GM12878 (cell line): ENCODE results near the gene ERLEC1. TPM values are rescaled to one million over a fixed set of nuclear protein-coding genes. Genes with fewer than 3 reads are reported as not detected.
A peak's percentile ranks its signal among the peaks of the same experiment; 100 is the strongest.

Experiments used
- ATAC-seq: fragments of 200-7000 bp; cut with Tn5 transposase; 3 replicates; pipeline ENCODE4 v1.9.1; 2020; ENCODE audit warnings: mild to moderate bottlenecking, moderate library complexity
- BruUV-seq: library from RNA; stranded (reverse); fragments of 400-500 nt; replicated peaks from 2 replicates; lab custom pipeline; 2021; lab: Mats Ljungman, UMichigan
- CTCF ChIA-PET: fragments of 300-600 bp; sonication (Branson Sonifier 250); formaldehyde crosslinking; extraction: SDS; loops from one replicate; lab custom pipeline; 2021; ENCODE audit warnings: inconsistent platforms; lab: Yijun Ruan, JAX
- POLR2A ChIA-PET: fragments of 350-600 bp; formaldehyde crosslinking; extraction: SDS; loops from one replicate; lab custom pipeline; 2021; ENCODE audit warnings: inconsistent platforms; lab: Charles Lee
- RAD21 ChIA-PET: fragments of 300-600 bp; sonication (Branson Sonifier 250); formaldehyde crosslinking; loops from one replicate; lab custom pipeline; 2023; ENCODE audit warnings: antibody characterized with exemption; ENCODE audit not compliant: unreplicated experiment; lab: Charles Lee
- SMC1A ChIA-PET: fragments of 300-600 bp; sonication (Branson Sonifier 250); formaldehyde crosslinking; loops from one replicate; lab custom pipeline; 2023; ENCODE audit not compliant: unreplicated experiment, uncharacterized antibody; lab: Charles Lee
- DNase-seq: peaks from one replicate; pipeline ENCODE4 v3.0.0-alpha.2; 2011; ENCODE audit warnings: low read depth, low spot score
- FAIRE-seq: peaks from 3 replicates; lab custom pipeline; 2011; peaks lifted over from hg19 to GRCh38; lab: Jason Lieb, UNC
- H2AFZ ChIP-seq: 2 replicates; pipeline ENCODE4 v1.6.0; 2011; ENCODE audit warnings: low read depth, low read length, control low read depth; ENCODE audit not compliant: control insufficient read depth
- H3K27ac ChIP-seq: 2 replicates; pipeline ENCODE4 v1.5.1; 2011; ENCODE audit warnings: control low read depth; ENCODE audit not compliant: control insufficient read depth, insufficient read depth
- H3K27me3 ChIP-seq, 2 experiments: replicated peaks in 1 of 2; 2 replicates each; pipeline versions ENCODE4 v1.6.0 to v1.6.1; 2011; ENCODE audit warnings: low read length in 1 of 2; ENCODE audit not compliant: control insufficient read depth in 2 of 2, insufficient read depth in 2 of 2
- H3K36me3 ChIP-seq, 2 experiments: 2 replicates each; pipeline ENCODE4 v1.5.1; 2011; ENCODE audit warnings: low read length in 1 of 2; ENCODE audit not compliant: control insufficient read depth in 2 of 2, insufficient read depth in 2 of 2
- H3K4me1 ChIP-seq: 2 replicates; pipeline ENCODE4 v1.6.1; 2011; ENCODE audit warnings: mild to moderate bottlenecking, low read length, moderate library complexity, mixed read lengths; ENCODE audit not compliant: control insufficient read depth, insufficient read depth
- H3K4me2 ChIP-seq: 2 replicates; pipeline ENCODE4 v1.6.0; 2011; ENCODE audit warnings: control low read depth; ENCODE audit not compliant: control insufficient read depth, insufficient read depth
- H3K4me3 ChIP-seq: fragments of 200-600 bp; sonication (generic); 2 replicates; pipeline ENCODE4 v1.5.1; 2016
- H3K79me2 ChIP-seq: 2 replicates; pipeline ENCODE4 v1.6.0; 2011; ENCODE audit warnings: low read length; ENCODE audit not compliant: control insufficient read depth, insufficient read depth
- H3K9ac ChIP-seq: 2 replicates; pipeline ENCODE4 v1.8.0; 2011; ENCODE audit warnings: low read length, control low read depth, mixed read lengths; ENCODE audit not compliant: control insufficient read depth, insufficient read depth
- H3K9me3 ChIP-seq: replicated peaks from 3 replicates; pipeline ENCODE4 v1.5.1; 2011; ENCODE audit warnings: mild to moderate bottlenecking, low read length; ENCODE audit not compliant: control insufficient read depth, insufficient read depth
- H4K20me1 ChIP-seq: 2 replicates; pipeline ENCODE4 v1.6.0; 2011; ENCODE audit not compliant: control insufficient read depth, insufficient read depth
- CBX3 ChIP-seq: fragments of 200-600 bp; sonication (generic); IDR thresholded peaks from 2 replicates; pipeline ENCODE4 v1.6.1; 2016; ENCODE audit warnings: low read depth, borderline replicate concordance
- CHD2 ChIP-seq: IDR thresholded peaks from 2 replicates; pipeline ENCODE4 v1.6.1; 2011; ENCODE audit warnings: low read depth, low read length, improper control_type of control experiment, borderline replicate concordance
- CREM ChIP-seq: IDR thresholded peaks from 2 replicates; pipeline ENCODE4 v1.6.1; 2014; ENCODE audit warnings: antibody characterized with exemption, low read depth
- FOXM1 ChIP-seq: IDR thresholded peaks from 2 replicates; pipeline ENCODE4 v1.6.1; 2012; ENCODE audit warnings: low read depth, mild to moderate bottlenecking, inconsistent platforms, low read length, moderate library complexity
- IRF4 ChIP-seq: IDR thresholded peaks from 2 replicates; pipeline ENCODE4 v1.6.1; 2011; ENCODE audit warnings: low read depth, low read length
- JUNB ChIP-seq: IDR thresholded peaks from 2 replicates; pipeline ENCODE4 v1.6.1; 2016; ENCODE audit warnings: antibody characterized with exemption, mild to moderate bottlenecking
- KDM1A ChIP-seq: fragments of 200-600 bp; sonication (generic); IDR thresholded peaks from 2 replicates; pipeline ENCODE4 v1.6.1; 2016; ENCODE audit warnings: borderline replicate concordance
- MEF2A ChIP-seq: IDR thresholded peaks from 2 replicates; pipeline ENCODE4 v1.6.1; 2011; ENCODE audit warnings: low read depth, mild to moderate bottlenecking, low read length, moderate library complexity; ENCODE audit not compliant: insufficient read depth
- NFIC ChIP-seq: IDR thresholded peaks from 2 replicates; pipeline ENCODE4 v1.6.1; 2012; ENCODE audit warnings: low read depth, mild to moderate bottlenecking, inconsistent platforms, low read length, moderate library complexity
- RUNX3 ChIP-seq: IDR thresholded peaks from 2 replicates; pipeline ENCODE4 v1.6.1; 2012; ENCODE audit warnings: low read length, inconsistent platforms
- TCF7 ChIP-seq: IDR thresholded peaks from 2 replicates; pipeline ENCODE4 v1.6.1; 2014; ENCODE audit warnings: antibody characterized with exemption, borderline replicate concordance
- WGBS: methylation state at CpG from one replicate; pipeline ENCODE4 v1.1.6; 2016; ENCODE audit warnings: low lambda C conversion rate; ENCODE audit not compliant: insufficient replicate concordance, insufficient coverage; ENCODE audit errors: missing lambda C conversion rate; 5-methylcytosine and 5-hydroxymethylcytosine counted together
- in situ Hi-C: fragments of 300-500 bp; cut with MboI; formaldehyde crosslinking; loops from 9 replicates; pipeline ENCODE4 v1.14.3; 2018; ENCODE audit warnings: mixed read lengths
- intact Hi-C: fragments of 100-400 bp; cut with micrococcal nuclease; formaldehyde crosslinking; loops from one replicate; pipeline ENCODE4 v1.14.2; 2022; ENCODE audit not compliant: unreplicated experiment
- polyA plus RNA-seq, 11 experiments: library from polyadenylated mRNA; depleted of rRNA in 4 of 11; unstranded in 6 of 11; stranded (reverse) in 5 of 11; fragments of >200 nt; fragmentation: Nextera tagmentation in 4 of 11; fragmentation: Illumina TruSeq in 1 of 11; extraction: Ambion mirVana in 4 of 11; extraction: Trizol in 1 of 11; gene quantifications; 1 replicate in 1 of 11; 2 replicates in 10 of 11; pipeline versions ENCODE4 v1.2.1 to v1.2.3, GENCODE V29; 2011 to 2016; ENCODE audit warnings: inconsistent platforms in 2 of 11, missing spikeins in 2 of 11, low read depth in 1 of 11
- total RNA-seq, 4 experiments: library from RNA; depleted of rRNA in 3 of 4; stranded (reverse); fragments of >200 nt in 3 of 4; fragmentation: Illumina TruSeq in 1 of 4; extraction: Trizol in 1 of 4; gene quantifications; 2 replicates each; pipeline versions ENCODE4 v1.2.1 to v1.2.3, GENCODE V29; 2013 to 2021
- TF ChIP-seq, protein P1 (sequence below): IDR thresholded peaks from 2 replicates; pipeline ENCODE4 v1.6.1; 2012; ENCODE audit warnings: low read length, inconsistent platforms

The ERLEC1 gene
- total and polyA plus RNA-seq, 10 of the 15 experiments (the other 5 are each of a cell fraction or from before 2014, with no cell fraction given) = 14.1 to 52.2 (median 30.0) TPM

DNA sequence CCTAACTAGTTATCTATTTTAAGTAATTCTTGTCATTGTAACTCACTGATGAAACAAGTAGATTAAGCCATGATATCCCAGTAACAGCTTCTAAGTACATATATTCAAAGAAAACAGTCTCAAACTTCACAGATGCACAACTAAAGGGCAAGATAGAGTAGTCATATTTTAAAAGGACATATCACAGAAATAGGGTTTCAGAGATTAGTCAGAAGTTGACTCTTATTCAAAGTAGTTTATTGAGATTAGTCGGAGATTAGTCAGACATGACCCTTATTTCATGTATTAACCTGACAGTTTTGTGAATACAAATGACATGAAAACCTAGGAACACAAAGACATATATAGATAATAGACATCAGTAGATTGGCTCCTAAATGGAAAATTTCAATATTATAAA is 35.1 kb upstream of the ERLEC1 start:
- ChIA-PET SMC1A (interaction anchor here (1.0 to 3.0 kb wide), 3 partner anchors 8 to 32 kb away, joined by 3 to 14 read pairs (median 5); partner anchors contain the start of gene CHAC2), CTCF (interaction anchor here (1.2 kb wide), 1 partner anchor 10 kb away, joined by 4 read pairs; no protein-coding TSS in a partner anchor), POLR2A (interaction anchor here (0.8 kb wide), 1 partner anchor 16 kb away, joined by 3 read pairs; the partner anchor contains the start of gene CHAC2), RAD21 (no interaction called here)
- Histone ChIP-seq H3K9ac (no peak overlapping the region), H4K20me1 (no peaks in the 10 kb centered on the region), H3K27me3 (no peaks in the 10 kb centered on the region), H2AFZ (no peak overlapping the region), H3K9me3 (no peaks in the 10 kb centered on the region), H3K4me3 (no peak overlapping the region), H3K4me2 (peak overlapping the region; percentile 59; the same call in 1 of the 2 replicates), H3K36me3 (peaks cover 0 to 7% of the 10 kb centered on the region in 2 experiments; a peak in 1 of 4 replicates), H3K27ac (peak overlapping the region; percentile 54; the same call in 1 of the 2 replicates), H3K79me2 (no peaks in the 10 kb centered on the region; the same call in 1 of the 2 replicates), H3K4me1 (peaks cover 22% of the 10 kb centered on the region; the same call in 1 of the 2 replicates)
- TF ChIP-seq JUNB (peak; percentile 97), CHD2 (no peak), IRF4 (peak; percentile 61; the same call in 1 of the 2 replicates), NFIC (peak; percentile 62; the same call in 1 of the 2 replicates), CBX3 (no peak), CREM (peak; percentile 54; the same call in 1 of the 2 replicates), TCF7 (0 out of 2 replicates have a peak, but pooled peaks have one; percentile 37), FOXM1 (peak; percentile 62; the same call in 1 of the 2 replicates), RUNX3 (peak; percentile 45; the same call in 1 of the 2 replicates), MEF2A (0 out of 2 replicates have a peak, but pooled peaks have one; percentile 52), KDM1A (no peak)
- TF ChIP-seq, protein P1, sequence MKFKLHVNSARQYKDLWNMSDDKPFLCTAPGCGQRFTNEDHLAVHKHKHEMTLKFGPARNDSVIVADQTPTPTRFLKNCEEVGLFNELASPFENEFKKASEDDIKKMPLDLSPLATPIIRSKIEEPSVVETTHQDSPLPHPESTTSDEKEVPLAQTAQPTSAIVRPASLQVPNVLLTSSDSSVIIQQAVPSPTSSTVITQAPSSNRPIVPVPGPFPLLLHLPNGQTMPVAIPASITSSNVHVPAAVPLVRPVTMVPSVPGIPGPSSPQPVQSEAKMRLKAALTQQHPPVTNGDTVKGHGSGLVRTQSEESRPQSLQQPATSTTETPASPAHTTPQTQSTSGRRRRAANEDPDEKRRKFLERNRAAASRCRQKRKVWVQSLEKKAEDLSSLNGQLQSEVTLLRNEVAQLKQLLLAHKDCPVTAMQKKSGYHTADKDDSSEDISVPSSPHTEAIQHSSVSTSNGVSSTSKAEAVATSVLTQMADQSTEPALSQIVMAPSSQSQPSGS = peak; percentile 71
- WGBS = 0% methylated on average over 1 of the region's 1 CpG
- in situ Hi-C loops (no loop called here), intact Hi-C loops (no loop called here)
- DNase-seq = no peak
- ATAC-seq = peak; percentile 94
- BruUV-seq = no TSS peak
- no peak for FAIRE-seq
